Measurements from ENCODE around the gene OTULINL. TPM values are rescaled to one million over a fixed set of nuclear protein-coding genes. Genes with fewer than 3 reads are reported as not detected.
A peak's percentile ranks its signal among the peaks of the same experiment; 100 is the strongest.

OTULINL gene
- polyA plus RNA-seq, 3 donors, result 56.8 to 107 (median 92.9) TPM

- intact Hi-C loops (cut with micrococcal nuclease), result no loop called here
- no peak overlapping the region for H3K9ac ChIP-seq (ENCODE audit: insufficient read depth, low read length, poor library complexity, severe bottlenecking)
- no peak overlapping the region for H3K4me3 ChIP-seq (replicated peaks in 1 of 3; ENCODE audit: low read depth in 2 of 3, low read length in 3 of 3)
- H3K79me2 ChIP-seq (ENCODE audit: insufficient read depth, low read length), result no peaks in the 10 kb centered on the region
- peak overlapping the region; percentile 32 for H2AFZ ChIP-seq (ENCODE audit: insufficient read depth, low read depth, low read length, poor library complexity, severe bottlenecking)
- Mint-ChIP-seq H3K4me1 (peaks cover 11% of the 10 kb centered on the region), H3K4me3 (peak overlapping the region in 1 of 2 donors; percentile 51), H3K27me3 (ENCODE audit: low read depth in 3 of 3) (peaks cover 0 to 5% (median 3%) of the 10 kb centered on the region in 3 donors), H3K36me3 (peaks cover 3% of the 10 kb centered on the region in 2 donors), H3K27ac (peak overlapping the region in 5 of 7 donors; percentile 13 to 83 (median 57)), H3K9me3 (peaks cover 3 to 16% (median 11%) of the 10 kb centered on the region in 7 donors)
- H4K20me1 ChIP-seq (ENCODE audit: insufficient read depth, low read length), result no peaks in the 10 kb centered on the region
- no peaks in the 10 kb centered on the region for H3K36me3 ChIP-seq (replicated peaks in 1 of 2; ENCODE audit: control insufficient read depth in 1 of 2, insufficient read depth in 2 of 2, low read length in 2 of 2)
- no peak overlapping the region for H3K4me2 ChIP-seq (replicated peaks; ENCODE audit: extremely low read depth, low read length, poor library complexity, severe bottlenecking)
- H3K9me3 ChIP-seq (replicated peaks in 1 of 2; ENCODE audit: control insufficient read depth in 1 of 2, insufficient read depth in 1 of 2, low read length in 2 of 2), result peaks cover 0 to 2% of the 10 kb centered on the region in 2 donors
- no peak for DNase-seq
- H3K27me3 ChIP-seq (ENCODE audit: control insufficient read depth in 2 of 2, insufficient read depth in 2 of 2, low read length in 2 of 2), result no peaks in the 10 kb centered on the region
- no peak for TF ChIP-seq CTCF (IDR thresholded peaks at IDR 0.05)
- WGBS (ENCODE audit: insufficient coverage), result 0% methylated on average over 4 of the region's 7 CpGs
- peaks cover 5 to 8% of the 10 kb centered on the region in 2 donors for H3K4me1 ChIP-seq (ENCODE audit: control insufficient read depth in 1 of 2, insufficient read depth in 2 of 2, low read length in 2 of 2)
- no peak overlapping the region for H3K27ac ChIP-seq (ENCODE audit: low read depth in 1 of 2, low read length in 2 of 2)
These were observed 46.8 kb upstream of the OTULINL start for GRCh38 chr5:14534773-14535172.

GRCh38 chr5:14545308-14545707 is 36.3 kb upstream of the OTULINL start:
- Histone ChIP-seq H2AFZ (ENCODE audit: insufficient read depth, low read depth, low read length, poor library complexity, severe bottlenecking) (peak overlapping the region; percentile 24), H3K36me3 (replicated peaks in 1 of 2; ENCODE audit: control insufficient read depth in 1 of 2, insufficient read depth in 2 of 2, low read length in 2 of 2) (no peaks in the 10 kb centered on the region), H4K20me1 (ENCODE audit: insufficient read depth, low read length) (no peaks in the 10 kb centered on the region), H3K4me2 (replicated peaks; ENCODE audit: extremely low read depth, low read length, poor library complexity, severe bottlenecking) (peak overlapping the region; percentile 71), H3K27ac (ENCODE audit: low read depth in 1 of 2, low read length in 2 of 2) (peak overlapping the region; percentile 37 to 84), H3K4me1 (ENCODE audit: control insufficient read depth in 1 of 2, insufficient read depth in 2 of 2, low read length in 2 of 2) (peaks cover 77 to 78% of the 10 kb centered on the region in 2 donors), H3K9ac (ENCODE audit: insufficient read depth, low read length, poor library complexity, severe bottlenecking) (peak overlapping the region; percentile 5), H3K79me2 (ENCODE audit: insufficient read depth, low read length) (peaks cover 17% of the 10 kb centered on the region), H3K9me3 (replicated peaks in 1 of 2; ENCODE audit: control insufficient read depth in 1 of 2, insufficient read depth in 1 of 2, low read length in 2 of 2) (peaks cover 2 to 11% of the 10 kb centered on the region in 2 donors), H3K27me3 (ENCODE audit: control insufficient read depth in 2 of 2, insufficient read depth in 2 of 2, low read length in 2 of 2) (no peaks in the 10 kb centered on the region), H3K4me3 (replicated peaks in 1 of 3; ENCODE audit: low read depth in 2 of 3, low read length in 3 of 3) (peak overlapping the region in 2 of 3 experiments; percentile 19 to 58)
- H3K4me1 Mint-ChIP-seq, result peaks cover 78% of the 10 kb centered on the region
- H3K27ac Mint-ChIP-seq, result peak overlapping the region; percentile 85 to 97 (median 93)
- intact Hi-C loops (cut with micrococcal nuclease), result loop anchor here (5.0 kb wide), 1 partner anchor 37 kb away; the partner anchor contains the start of gene OTULINL (in 2 of the 2)
- H3K9me3 Mint-ChIP-seq, result peaks cover 10 to 19% (median 15%) of the 10 kb centered on the region in 7 donors
- DNase-seq, result peak; percentile 51 to 86 (median 84)
- H3K27me3 Mint-ChIP-seq (ENCODE audit: low read depth in 3 of 3), result peaks cover 0 to 2% (median 0%) of the 10 kb centered on the region in 3 donors
- peaks cover 2 to 9% of the 10 kb centered on the region in 2 donors for H3K36me3 Mint-ChIP-seq
- WGBS (ENCODE audit: insufficient coverage), result 0% methylated on average over 1 of the region's 3 CpGs
- peak overlapping the region; percentile 51 to 89 for H3K4me3 Mint-ChIP-seq
- TF ChIP-seq CTCF (IDR thresholded peaks at IDR 0.05), result no peak

All from CD14-positive monocyte (primary cell).